Fibroblast of skin of right quadriceps (primary cell): ENCODE measurements around the gene HLA-DOB.

Experiments
- DNase-seq: peaks from one replicate; pipeline ENCODE4 v3.0.0-alpha.2; 2013

HLA-DOB gene

DNA sequence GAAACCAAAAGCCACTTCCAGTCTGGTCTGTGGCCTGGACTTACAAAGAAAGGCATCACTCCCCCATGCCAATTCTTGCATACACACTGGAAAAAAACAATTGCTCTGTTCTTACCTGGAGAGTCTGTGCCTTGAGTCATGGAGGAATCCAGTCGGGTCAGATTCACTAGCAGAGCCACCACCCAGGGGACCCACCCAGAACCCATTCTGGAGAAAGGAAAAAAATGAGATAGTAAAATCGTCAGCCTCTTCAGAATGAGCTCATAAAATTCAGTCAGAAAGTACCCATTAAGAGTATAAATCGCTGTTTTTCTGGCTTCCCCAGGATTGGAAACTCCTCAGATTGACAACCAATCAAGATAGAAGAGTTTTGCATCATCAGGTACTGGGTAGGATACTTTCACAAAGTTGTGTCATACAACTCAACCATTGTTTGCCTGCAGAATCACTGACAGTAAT is at the start of gene HLA-DOB:
Gene HLA-DOB (minus strand): TSS at position 257 of the 459 bp plus-strand sequence. CDS start 51 bp downstream, at position 206.
- DNase-seq: no peak

GRCh38 chr6:32865724-32866443 is 49.1 kb upstream of the HLA-DOB start:
- no peak for DNase-seq

- no peak for DNase-seq
Measured at GRCh38 chr6:32862725-32863124, 45.9 kb upstream of the HLA-DOB start.

DNA sequence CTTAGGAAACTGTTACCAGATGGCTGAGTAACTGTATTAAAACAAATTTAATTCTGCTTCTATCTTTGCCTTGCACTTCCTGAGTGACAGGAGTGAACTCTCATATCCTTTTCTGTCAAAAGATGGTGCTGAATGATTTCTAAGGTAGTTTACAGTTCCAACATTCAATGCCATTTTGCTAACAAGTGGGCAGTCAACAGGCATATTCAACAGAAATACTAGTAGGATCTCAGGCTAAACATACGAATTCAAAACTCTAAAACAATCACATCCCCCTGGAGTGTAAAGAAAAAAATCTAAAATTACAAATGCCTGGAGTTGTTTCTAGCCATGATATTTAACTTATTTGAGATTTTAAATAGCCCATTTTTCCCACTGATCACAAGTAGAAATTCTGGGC is 43.9 kb upstream of the HLA-DOB start:
- DNase-seq: no peak

GRCh38 chr6:32858194-32858593 is 41.4 kb upstream of the HLA-DOB start:
- DNase-seq: no peak

DNA sequence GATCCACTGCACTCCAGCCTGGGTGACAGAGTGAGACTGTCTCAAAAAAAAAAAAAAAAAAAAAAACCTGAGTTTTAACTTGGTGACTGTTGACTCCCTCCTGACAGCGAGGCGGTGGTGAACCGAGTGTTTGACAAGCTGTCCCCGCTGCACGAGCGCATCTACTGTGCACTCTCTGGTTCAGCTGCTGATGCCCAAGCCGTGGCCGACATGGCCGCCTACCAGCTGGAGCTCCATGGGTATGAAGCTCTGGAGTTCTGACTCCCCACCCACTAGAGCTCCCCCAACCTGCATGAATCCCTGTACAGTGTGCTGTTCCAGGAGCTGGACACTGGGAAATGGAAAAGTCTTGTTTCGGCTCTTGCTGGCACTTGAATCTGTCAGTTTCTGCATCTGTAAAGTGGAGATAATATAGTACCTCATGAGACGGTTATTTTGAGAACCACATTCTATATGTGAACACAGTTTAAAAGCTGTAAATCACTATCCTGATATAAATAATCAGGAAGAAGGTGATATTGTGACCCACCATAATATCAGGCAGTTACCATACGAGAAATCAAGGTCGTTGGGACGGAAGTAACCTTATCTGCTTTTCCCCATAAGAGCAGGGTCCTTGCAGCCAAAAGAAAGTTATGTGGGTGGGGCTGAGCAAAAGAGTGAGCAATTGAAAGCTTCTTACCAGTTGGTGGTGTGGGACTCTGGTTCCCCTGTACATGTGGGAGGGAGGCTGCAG is 40.5 kb upstream of the HLA-DOB start:
- DNase-seq: no peak

- DNase-seq: no peak
Measured at GRCh38 chr6:32855467-32856174, 38.8 kb upstream of the HLA-DOB start.

DNA sequence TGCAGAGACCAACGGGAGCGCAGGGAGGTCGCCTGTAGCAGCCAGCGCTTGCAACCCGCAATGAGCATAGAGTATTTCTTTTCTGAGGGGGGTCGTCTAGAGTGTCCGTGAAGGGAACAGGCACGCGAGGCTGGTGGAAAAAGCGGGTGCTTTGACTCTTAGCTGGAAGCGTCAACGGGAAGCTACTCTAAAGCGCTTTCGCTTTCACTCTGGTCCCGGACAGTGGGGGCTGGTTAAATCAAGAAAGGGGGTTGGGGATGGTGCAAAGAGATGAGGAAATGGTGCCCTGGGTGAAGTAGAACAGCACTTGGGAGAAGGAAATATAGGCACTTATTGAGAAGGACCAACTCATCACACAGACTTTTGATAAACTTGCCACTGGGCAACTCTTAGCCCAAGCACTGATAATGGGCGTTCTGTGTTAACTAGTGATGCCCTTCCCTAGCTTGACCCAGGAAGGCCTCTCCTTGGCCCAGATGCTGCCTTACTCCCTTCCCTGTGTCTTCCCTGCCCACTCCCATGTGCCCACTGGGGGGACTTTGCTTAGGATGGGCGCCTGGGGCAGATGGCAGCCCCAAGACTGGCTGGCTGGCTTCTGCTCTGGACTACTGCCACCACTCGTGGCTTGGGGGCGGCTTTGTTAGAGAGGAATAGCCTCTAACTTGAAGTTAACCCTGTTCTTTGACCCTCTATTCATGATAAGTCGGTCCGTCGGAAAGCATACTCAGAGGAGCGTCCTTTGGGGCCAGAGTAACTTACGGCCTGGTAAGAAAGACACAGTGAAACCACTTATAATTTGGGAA is 37.8 kb upstream of the HLA-DOB start:
- DNase-seq: peak; percentile 21

DNA sequence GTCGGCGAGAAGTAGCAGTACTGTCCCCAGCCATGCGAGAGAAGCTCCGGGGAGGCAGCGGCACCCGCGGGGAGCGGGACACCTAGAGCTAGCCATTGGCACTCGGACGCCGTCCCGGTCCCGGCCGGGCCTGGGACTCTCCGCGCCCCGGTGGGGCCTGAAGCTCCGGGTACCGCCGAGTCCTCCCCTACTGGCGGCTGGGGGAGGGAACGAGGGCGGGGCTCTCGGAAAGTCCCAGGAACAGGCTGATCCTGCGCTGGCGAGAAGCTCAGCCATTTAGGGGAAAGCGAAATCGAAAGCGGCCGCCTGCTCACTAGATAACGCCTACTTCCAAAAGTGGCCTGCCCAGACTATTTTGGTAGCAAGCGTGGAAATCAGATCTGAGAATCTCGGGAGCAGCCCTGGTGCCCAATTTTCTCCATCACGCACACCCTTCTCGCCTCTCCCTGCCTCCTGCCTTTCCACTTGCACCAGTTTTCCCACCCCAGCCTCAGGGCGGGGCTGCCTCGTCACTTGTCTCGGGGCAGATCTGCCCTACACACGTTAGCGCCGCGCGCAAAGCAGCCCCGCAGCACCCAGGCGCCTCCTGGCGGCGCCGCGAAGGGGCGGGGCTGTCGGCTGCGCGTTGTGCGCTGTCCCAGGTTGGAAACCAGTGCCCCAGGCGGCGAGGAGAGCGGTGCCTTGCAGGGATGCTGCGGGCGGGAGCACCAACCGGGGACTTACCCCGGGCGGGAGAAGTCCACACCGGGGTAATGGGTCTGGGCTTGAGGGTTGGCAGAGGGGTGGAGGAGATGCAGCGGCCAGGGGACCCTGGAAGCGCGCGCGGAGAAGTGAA is 37.0 kb upstream of the HLA-DOB start, which contains the start of the genes PSMB9 and TAP1:
Gene PSMB9 (plus strand): TSS at position 652 of the 835 bp plus-strand sequence. CDS start 38 bp downstream, at position 690.
Gene TAP1 (minus strand): TSS at position 164 of the 835 bp plus-strand sequence. CDS start 68 bp downstream, at position 96.
- DNase-seq: peak; percentile 89

DNA sequence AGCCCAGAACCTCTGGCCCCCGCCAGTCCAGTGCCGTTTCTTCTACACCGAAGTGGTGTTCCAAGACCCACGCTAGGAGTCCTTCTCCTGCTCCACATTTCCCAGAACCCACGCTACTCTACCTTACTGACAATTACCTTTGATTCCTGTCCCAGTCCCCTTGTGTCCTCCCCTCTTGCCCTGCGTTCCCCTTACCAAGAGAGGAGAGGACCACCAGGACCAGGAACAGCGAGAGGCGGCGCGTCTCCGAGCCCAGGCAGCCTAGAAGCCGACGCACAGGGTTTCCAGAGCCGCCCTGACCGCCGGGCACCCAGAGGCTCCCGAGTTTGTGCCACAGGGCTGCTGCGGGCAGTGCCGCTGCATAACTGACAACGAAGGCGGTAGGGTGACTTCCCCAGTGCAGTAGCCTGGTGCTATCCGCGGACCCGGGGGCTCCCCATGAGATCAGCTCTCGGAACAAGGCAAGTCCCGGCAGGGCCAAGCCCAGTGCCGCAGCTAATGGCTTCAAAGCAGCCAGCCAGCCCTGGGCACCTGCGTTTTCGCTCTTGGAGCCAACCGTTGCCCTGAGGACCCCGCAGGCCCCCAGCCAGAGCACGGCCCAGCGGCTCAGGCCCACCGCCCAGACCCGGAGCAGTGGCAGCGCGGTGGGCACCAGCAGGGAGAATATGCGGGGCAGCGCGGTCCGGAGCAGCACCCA is 36.2 kb upstream of the HLA-DOB start:
- DNase-seq: peak; percentile 15

DNA sequence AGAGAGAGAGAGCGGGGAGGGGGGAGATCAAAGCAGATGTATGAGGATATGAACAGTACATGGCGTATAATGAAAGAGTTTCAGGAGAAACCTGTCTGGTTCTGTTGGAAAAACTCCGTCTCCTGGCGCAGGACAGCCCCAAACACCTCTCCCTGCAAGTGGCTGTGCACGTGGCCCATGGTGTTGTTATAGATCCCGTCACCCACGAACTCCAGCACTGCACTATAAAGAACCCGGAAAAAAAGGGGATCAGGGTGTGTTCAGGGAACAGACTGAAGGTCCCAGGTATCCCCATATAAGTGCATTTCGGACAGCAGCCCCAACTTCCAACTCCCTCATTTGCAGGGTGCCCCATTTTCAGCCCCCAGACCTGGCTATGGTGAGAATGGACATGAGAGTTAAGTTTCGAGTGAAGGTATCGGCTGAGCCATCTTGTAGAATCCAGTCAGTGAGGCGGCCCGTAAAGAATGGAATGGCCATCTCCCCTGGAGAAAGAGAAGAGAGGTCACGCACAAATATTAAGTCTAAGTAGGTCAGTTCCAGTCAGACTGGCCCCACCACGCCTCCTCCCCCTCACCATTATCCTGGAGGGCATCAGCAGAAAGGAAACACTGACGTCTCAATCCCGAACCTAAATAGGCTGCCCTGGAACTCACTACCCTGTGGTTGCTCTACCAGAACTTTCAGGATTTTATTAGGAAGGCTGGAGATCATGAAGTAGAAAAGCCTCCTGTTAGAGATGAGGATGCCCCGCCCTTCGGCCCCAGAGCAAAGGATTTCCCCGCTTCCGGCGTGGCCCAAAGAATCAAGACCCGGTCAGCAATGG is 35.4 kb upstream of the HLA-DOB start:
- DNase-seq: no peak

GRCh38 chr6:32851025-32851424 is 34.2 kb upstream of the HLA-DOB start:
- no peak for DNase-seq

GRCh38 chr6:32849126-32849525 is 32.3 kb upstream of the HLA-DOB start:
- DNase-seq: no peak

DNA sequence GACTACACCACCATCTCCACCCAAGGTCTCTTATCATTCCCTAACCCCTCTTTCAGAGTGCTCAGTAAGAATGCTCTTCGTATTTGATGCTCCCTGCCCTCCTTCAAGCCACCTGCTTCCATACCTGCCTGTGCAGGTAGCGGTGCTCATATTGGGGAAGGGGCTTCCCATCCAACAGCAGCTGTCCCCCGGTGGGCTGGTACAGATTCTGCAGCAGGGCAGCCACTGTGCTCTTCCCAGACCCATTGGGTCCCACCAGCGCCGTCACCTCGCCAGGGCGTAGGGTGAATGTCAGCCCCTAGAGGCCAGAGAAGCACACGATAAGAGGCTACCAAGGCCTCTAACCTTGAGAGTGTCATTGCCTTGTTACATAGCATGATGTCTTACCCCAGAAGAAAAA is 31.0 kb upstream of the HLA-DOB start:
- no peak for DNase-seq

- no peak for DNase-seq
Measured at GRCh38 chr6:32847004-32847403, 30.2 kb upstream of the HLA-DOB start.

DNA sequence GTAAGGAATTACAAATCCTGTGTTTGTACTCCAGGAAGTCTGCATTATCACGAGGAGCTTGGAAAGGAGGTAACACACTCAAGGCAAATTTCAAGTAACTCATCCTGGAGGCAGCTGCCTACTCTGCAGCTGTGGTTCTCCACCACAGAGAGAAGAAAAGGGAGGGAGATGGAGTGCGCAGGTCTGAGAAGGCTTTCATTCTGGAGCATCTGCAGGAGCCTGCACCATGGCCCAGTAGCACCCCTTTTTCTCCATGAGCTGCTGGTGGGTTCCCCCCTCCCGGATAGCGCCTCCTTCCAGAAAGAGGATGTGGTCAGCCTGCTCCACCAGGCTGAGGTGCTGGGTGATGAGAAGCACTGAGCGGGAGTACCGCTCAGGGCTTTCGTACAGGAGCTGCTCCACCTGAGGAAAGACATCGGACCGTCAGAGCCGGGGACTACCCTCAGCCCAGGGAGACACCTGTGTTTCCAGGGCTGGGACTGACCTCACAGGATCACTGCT is 28.6 kb upstream of the HLA-DOB start:
- DNase-seq: no peak

DNA sequence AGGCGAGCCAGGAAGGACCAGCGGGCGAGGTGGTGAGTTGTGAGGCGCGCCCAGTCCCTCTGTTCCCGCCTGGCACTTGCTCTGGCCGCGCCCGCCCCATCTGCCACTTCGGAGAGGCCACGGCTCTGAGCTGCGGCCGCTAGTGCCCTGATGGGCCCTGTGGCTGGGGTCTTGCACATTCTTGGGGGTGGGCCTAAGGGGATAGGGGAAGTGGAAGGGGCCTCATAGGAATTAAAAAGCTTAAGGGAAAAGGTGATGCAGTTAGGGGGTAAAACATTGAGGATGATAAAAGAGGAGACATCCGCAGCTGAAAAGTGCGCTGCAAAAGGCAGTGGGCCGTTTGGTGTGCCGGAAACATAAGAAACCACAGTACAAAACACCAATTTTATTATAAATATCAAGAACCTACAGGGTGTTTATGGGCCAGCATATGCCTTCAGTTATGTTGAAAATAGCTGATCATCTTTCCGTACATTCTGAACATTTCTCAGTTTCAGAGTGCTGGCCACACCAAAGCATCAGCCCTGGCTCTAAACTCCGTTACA is 28.1 kb upstream of the HLA-DOB start:
- no peak for DNase-seq

DNA sequence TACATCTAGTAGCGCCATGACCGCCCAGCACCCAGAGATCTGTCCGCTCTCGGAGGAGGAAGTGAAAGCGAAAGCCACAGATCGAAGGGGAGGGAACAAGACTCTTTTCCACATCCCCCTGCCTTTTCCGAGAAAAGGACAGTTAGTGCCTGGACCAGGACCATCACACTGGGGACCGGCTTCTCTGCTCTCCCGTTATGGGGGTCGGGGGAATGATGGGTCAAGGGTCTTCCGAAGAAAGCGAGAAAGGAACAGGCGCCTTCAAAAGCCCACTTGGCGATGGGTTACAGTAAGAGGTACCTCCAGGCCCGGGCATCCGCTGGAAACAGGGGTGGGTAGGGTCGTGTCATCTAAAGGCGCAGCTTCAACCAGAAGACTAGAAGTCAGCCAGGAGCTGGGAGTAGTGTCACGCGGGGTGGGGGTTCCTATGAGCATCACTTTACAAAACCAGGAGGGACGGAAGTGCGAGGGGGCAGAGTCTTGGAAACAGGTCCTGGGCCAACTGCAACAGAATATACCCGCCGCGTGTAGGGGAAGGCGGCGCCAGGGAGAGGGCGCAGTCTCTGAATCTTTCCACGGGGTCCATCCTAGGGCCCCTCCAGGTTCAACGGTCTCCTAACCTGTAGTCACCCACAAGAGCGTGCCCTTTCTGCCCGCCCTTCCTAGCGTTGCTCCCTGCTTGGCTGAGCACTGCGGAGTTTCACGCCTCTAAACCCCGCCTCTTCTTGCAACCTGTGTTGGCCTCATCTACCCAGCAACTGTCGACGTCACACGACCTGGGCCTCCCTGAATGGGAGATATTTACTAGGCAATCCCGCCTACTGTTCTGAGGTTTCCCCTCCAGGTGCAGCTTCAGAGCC is 27.4 kb upstream of the HLA-DOB start, which contains the start of gene PSMB8:
Gene PSMB8 (minus strand): TSS at position 69 of the 860 bp plus-strand sequence. CDS start 51 bp downstream, at position 18.
- peak; percentile 87 for DNase-seq
